WTC11 (cell line): ENCODE data around the gene BTBD7. TPM values are rescaled to one million over a fixed set of nuclear protein-coding genes. Genes with fewer than 3 reads are reported as not detected.

Experiments
- ATAC-seq: fragments of 200-7000 bp; cut with Tn5 transposase; 2 replicates; pipeline ENCODE4 v1.10.0; 2021; ENCODE audit warnings: mild to moderate bottlenecking, moderate library complexity
- CTCF ChIA-PET: fragments of 300-600 bp; sonication (Branson Sonifier 250); formaldehyde crosslinking; loops from one replicate; lab custom pipeline; 2021; ENCODE audit warnings: antibody characterized with exemption; lab: Charles Lee
- POLR2A ChIA-PET: fragments of 350-600 bp; sonication (Branson Sonifier 250); formaldehyde crosslinking; loops from one replicate; lab custom pipeline; 2021; ENCODE audit warnings: antibody characterized with exemption; lab: Charles Lee
- DNase-seq: peaks from one replicate; pipeline ENCODE4 v3.0.0; 2021; ENCODE audit warnings: low spot score
- H3K27ac Mint-ChIP-seq: 2 replicates; pipeline ENCODE4 v1.8.0; 2021; ENCODE audit warnings: mixed read lengths
- H3K27me3 Mint-ChIP-seq: 2 replicates; pipeline ENCODE4 v1.8.0; 2021; ENCODE audit warnings: low read depth, mild to moderate bottlenecking, moderate library complexity, mixed read lengths
- H3K36me3 Mint-ChIP-seq: 2 replicates; pipeline ENCODE4 v1.8.0; 2021; ENCODE audit warnings: mixed read lengths
- H3K4me1 Mint-ChIP-seq: 2 replicates; pipeline ENCODE4 v1.8.0; 2022; ENCODE audit warnings: mixed read lengths
- H3K4me3 Mint-ChIP-seq: 2 replicates; pipeline ENCODE4 v1.8.0; 2021; ENCODE audit warnings: mild to moderate bottlenecking, moderate library complexity, mixed read lengths
- H3K9me3 Mint-ChIP-seq: 2 replicates; pipeline ENCODE4 v1.8.0; 2021; ENCODE audit warnings: mixed read lengths
- ARID4B ChIP-seq: sonication (generic); formaldehyde crosslinking; IDR thresholded peaks from 2 replicates; pipeline ENCODE4 v1.8.0; 2023; ENCODE audit warnings: missing genetic modification reagents, mild to moderate bottlenecking, borderline replicate concordance
- ATF1 ChIP-seq: sonication (generic); formaldehyde crosslinking; IDR thresholded peaks from 2 replicates; pipeline ENCODE4 v1.8.1; 2023; ENCODE audit warnings: mild to moderate bottlenecking, moderate library complexity, missing genetic modification reagents
- ATF3 ChIP-seq: sonication (generic); formaldehyde crosslinking; conservative IDR thresholded peaks from 2 replicates; pipeline ENCODE4 v1.8.1; 2022; ENCODE audit warnings: mild to moderate bottlenecking, missing genetic modification reagents
- CREB1 ChIP-seq: sonication (generic); formaldehyde crosslinking; IDR thresholded peaks from 2 replicates; pipeline ENCODE4 v1.8.0; 2023; ENCODE audit warnings: mild to moderate bottlenecking, missing genetic modification reagents
- GTF2I ChIP-seq: fragments of 250-450 bp; sonication (Bioruptor Pico); conservative IDR thresholded peaks from 2 replicates; pipeline ENCODE4 v1.4.0; 2021; ENCODE audit warnings: mild to moderate bottlenecking
- NR2C2 ChIP-seq: sonication (generic); formaldehyde crosslinking; IDR thresholded peaks from 2 replicates; pipeline ENCODE4 v1.8.0; 2022; ENCODE audit warnings: mild to moderate bottlenecking, missing genetic modification reagents
- SMAD3 ChIP-seq: sonication (generic); formaldehyde crosslinking; IDR thresholded peaks from 2 replicates; pipeline ENCODE4 v1.8.0; 2022; ENCODE audit warnings: missing genetic modification reagents, mild to moderate bottlenecking, borderline replicate concordance
- ZNF219 ChIP-seq: sonication (generic); formaldehyde crosslinking; IDR thresholded peaks from 2 replicates; pipeline ENCODE4 v1.8.0; 2023; ENCODE audit warnings: missing genetic modification reagents, mild to moderate bottlenecking, borderline replicate concordance
- total RNA-seq: library from RNA; stranded (reverse); gene quantifications from 3 replicates; pipeline ENCODE4 v1.2.3, GENCODE V29; 2021
- TF ChIP-seq, protein P1 (sequence below): sonication (generic); formaldehyde crosslinking; IDR thresholded peaks from 2 replicates; pipeline ENCODE4 v1.8.1; 2022; ENCODE audit warnings: missing genetic modification reagents, borderline replicate concordance
- TF ChIP-seq, protein P2 (sequence below): sonication (generic); formaldehyde crosslinking; IDR thresholded peaks from 2 replicates; pipeline ENCODE4 v1.8.1; 2022; ENCODE audit warnings: mild to moderate bottlenecking, missing genetic modification reagents, moderate library complexity, borderline replicate concordance
- TF ChIP-seq, protein P3 (sequence below): sonication (generic); formaldehyde crosslinking; IDR thresholded peaks from 2 replicates; pipeline ENCODE4 v1.8.1; 2023; ENCODE audit warnings: mild to moderate bottlenecking, moderate library complexity, missing genetic modification reagents
- TF ChIP-seq, protein P4 (sequence below): fragments of 250-450 bp; sonication (Bioruptor Pico); conservative IDR thresholded peaks from 2 replicates; pipeline ENCODE4 v1.9.0; 2021; ENCODE audit warnings: mild to moderate bottlenecking

The BTBD7 gene
- total RNA-seq, 1 experiment from 2014 or later: 34.1 TPM

DNA sequence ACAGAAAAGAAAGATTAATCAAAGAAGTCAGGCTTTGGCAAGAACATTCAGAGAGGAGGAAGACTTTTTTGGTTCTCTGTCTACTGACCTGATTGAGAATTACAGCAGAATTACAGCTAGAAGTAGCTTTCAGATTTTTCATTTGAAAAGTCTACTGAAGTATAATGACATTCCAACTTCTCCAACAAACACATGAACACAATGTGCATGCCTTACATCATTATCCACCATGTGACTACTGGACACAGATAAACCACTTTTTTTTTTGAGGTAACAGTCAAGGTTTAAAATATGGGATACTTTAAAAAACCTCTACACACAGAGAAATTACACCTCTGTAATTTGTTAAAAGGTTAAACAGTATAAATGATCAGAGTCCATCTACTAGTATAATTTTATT, 12.3 kb downstream of the BTBD7 start (continued):
- TF ChIP-seq, protein P1, sequence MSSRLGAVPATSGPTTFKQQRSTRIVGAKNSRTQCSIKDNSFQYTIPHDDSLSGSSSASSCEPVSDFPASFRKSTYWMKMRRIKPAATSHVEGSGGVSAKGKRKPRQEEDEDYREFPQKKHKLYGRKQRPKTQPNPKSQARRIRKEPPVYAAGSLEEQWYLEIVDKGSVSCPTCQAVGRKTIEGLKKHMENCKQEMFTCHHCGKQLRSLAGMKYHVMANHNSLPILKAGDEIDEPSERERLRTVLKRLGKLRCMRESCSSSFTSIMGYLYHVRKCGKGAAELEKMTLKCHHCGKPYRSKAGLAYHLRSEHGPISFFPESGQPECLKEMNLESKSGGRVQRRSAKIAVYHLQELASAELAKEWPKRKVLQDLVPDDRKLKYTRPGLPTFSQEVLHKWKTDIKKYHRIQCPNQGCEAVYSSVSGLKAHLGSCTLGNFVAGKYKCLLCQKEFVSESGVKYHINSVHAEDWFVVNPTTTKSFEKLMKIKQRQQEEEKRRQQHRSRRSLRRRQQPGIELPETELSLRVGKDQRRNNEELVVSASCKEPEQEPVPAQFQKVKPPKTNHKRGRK (CRISPR knock-in tag): no peak
- TF ChIP-seq, protein P2, sequence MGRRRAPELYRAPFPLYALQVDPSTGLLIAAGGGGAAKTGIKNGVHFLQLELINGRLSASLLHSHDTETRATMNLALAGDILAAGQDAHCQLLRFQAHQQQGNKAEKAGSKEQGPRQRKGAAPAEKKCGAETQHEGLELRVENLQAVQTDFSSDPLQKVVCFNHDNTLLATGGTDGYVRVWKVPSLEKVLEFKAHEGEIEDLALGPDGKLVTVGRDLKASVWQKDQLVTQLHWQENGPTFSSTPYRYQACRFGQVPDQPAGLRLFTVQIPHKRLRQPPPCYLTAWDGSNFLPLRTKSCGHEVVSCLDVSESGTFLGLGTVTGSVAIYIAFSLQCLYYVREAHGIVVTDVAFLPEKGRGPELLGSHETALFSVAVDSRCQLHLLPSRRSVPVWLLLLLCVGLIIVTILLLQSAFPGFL: no peak
- TF ChIP-seq, protein P3, sequence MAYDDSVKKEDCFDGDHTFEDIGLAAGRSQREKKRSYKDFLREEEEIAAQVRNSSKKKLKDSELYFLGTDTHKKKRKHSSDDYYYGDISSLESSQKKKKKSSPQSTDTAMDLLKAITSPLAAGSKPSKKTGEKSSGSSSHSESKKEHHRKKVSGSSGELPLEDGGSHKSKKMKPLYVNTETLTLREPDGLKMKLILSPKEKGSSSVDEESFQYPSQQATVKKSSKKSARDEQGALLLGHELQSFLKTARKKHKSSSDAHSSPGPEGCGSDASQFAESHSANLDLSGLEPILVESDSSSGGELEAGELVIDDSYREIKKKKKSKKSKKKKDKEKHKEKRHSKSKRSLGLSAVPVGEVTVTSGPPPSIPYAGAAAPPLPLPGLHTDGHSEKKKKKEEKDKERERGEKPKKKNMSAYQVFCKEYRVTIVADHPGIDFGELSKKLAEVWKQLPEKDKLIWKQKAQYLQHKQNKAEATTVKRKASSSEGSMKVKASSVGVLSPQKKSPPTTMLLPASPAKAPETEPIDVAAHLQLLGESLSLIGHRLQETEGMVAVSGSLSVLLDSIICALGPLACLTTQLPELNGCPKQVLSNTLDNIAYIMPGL (CRISPR knock-in tag): no peak

DNA sequence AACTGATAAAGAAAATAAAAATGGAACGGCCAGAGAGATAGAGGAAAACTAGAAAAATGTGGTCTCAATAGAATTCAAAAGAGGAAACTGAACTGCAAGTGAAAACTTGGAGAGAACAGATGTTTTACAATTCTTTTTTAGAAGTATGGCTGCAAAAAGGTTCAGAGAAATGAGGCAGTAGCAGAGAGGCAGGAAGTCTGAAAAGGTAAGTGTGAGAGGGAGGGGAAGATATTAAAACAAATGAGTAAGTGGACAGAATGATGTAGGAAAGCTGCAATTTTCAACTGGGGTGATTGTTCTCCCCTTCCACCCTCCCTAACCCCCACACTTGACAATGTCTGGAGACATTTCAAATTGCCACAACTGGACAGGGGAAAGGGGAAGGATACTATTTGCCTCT, 12.9 kb downstream of the BTBD7 start:
- Mint-ChIP-seq H3K36me3 (0 out of 2 replicates have a peak, but pooled peaks cover 3% of the 10 kb centered on the region), H3K27me3 (no peaks in the 10 kb centered on the region), H3K9me3 (peaks cover 5% of the 10 kb centered on the region), H3K4me3 (no peak overlapping the region), H3K4me1 (peaks cover 28% of the 10 kb centered on the region), H3K27ac (0 out of 2 replicates have a peak overlapping the region, but pooled peaks have one; percentile 2)
- no peak for ATAC-seq
- POLR2A ChIA-PET: interaction anchor here (0.6 kb wide), 1 partner anchor 20 kb away, joined by 4 read pairs; no protein-coding TSS in a partner anchor
- no peak for TF ChIP-seq NR2C2 (CRISPR knock-in tag)
- no peak for TF ChIP-seq CREB1 (CRISPR knock-in tag)
- TF ChIP-seq, protein P4, sequence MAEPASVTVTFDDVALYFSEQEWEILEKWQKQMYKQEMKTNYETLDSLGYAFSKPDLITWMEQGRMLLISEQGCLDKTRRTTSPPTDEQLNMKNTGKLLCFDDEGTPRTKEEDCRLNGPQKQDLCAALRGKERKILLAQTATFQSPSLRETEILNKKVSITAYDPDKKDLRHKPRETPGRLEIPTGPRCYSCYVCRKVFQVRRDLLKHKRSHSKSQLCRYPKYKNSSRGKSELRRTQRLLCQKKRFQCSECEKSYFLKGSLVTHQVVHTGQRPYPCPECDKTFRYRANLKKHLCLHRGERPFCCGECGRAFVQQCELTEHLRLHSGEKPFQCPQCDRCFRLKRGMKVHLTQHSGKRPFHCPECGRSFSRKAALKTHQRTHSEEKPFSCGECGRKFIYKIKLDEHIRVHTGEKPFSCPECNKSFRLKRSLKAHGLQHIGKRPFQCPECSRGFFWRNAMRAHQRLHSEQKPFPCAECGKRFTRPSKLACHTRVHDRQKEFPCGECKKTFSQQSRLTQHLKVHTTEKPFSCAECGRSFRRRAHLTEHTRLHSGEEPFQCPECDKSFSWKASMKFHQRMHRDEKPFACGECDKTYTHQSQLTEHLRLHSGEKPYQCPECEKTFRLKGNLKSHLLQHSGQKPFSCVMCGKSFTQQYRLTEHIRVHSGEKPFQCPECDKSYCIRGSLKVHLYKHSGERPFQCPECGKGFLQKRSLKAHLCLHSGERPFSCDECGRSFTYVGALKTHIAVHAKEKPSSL: no peak
- TF ChIP-seq, all 79 proteins: peak for 0
- no peak for DNase-seq
- CTCF ChIA-PET: no interaction called here

GRCh38 chr14:93319494-93319893, 13.3 kb downstream of the BTBD7 start:
- Mint-ChIP-seq H3K4me1 (peaks cover 28% of the 10 kb centered on the region), H3K27ac (0 out of 2 replicates have a peak overlapping the region, but pooled peaks have one; percentile 2), H3K36me3 (0 out of 2 replicates have a peak, but pooled peaks cover 3% of the 10 kb centered on the region), H3K4me3 (no peak overlapping the region), H3K9me3 (peaks cover 5% of the 10 kb centered on the region), H3K27me3 (no peaks in the 10 kb centered on the region)
- TF ChIP-seq ATF1 (CRISPR knock-in tag): no peak
- TF ChIP-seq SMAD3: no peak
- TF ChIP-seq, protein P2: no peak
- no peak for TF ChIP-seq GTF2I (CRISPR knock-in tag)
- TF ChIP-seq ATF3 (CRISPR knock-in tag): no peak
- TF ChIP-seq ARID4B (CRISPR knock-in tag): no peak
- TF ChIP-seq ZNF219 (CRISPR knock-in tag): no peak
- ChIA-PET CTCF (no interaction called here), POLR2A (interaction anchor here (0.6 kb wide), 1 partner anchor 19 kb away, joined by 4 read pairs; no protein-coding TSS in a partner anchor)
- no peak for ATAC-seq
- no peak for DNase-seq
